Endothelial cell of hepatic sinusoid (primary cell): Measurements from ENCODE around the gene OR2D3.
"Not testable (repeated sequence)": the region's sequence is repeated elsewhere in the genome, so short reads cannot be mapped to it uniquely, and the experiment has no call there.

Experiments
- in situ Hi-C: cut with HindIII; loops from 2 replicates; pipeline ENCODE4 v1.10.0; 2017; ENCODE audit warnings: low sequenced_read_pairs

Gene OR2D3

GRCh38 chr11:6927030-6927617 lies 6.3 kb downstream of the OR2D3 start:
- in situ Hi-C loops = no loop called here

- in situ Hi-C loops = no loop called here
These were observed 8.1 kb downstream of the OR2D3 start for GRCh38 chr11:6928916-6929315.

GRCh38 chr11:6931146-6931713 lies 10.4 kb downstream of the OR2D3 start:
- in situ Hi-C loops = no loop called here

GRCh38 chr11:6932145-6932544 lies 11.3 kb downstream of the OR2D3 start:
- in situ Hi-C loops = no loop called here

- in situ Hi-C loops = no loop called here
These were observed 21.2 kb downstream of the OR2D3 start for GRCh38 chr11:6941970-6942369.

- in situ Hi-C loops = no loop called here
These were observed 22.3 kb downstream of the OR2D3 start for GRCh38 chr11:6943131-6943530.

- in situ Hi-C loops = not testable (repeated sequence)
These were observed 33.4 kb downstream of the OR2D3 start for GRCh38 chr11:6954248-6954647.

GRCh38 chr11:6962141-6962540 lies 41.3 kb downstream of the OR2D3 start:
- in situ Hi-C loops = no loop called here

GRCh38 chr11:6962673-6963072 lies 41.9 kb downstream of the OR2D3 start:
- in situ Hi-C loops = no loop called here

GRCh38 chr11:6968816-6969215 lies 48.0 kb downstream of the OR2D3 start:
- in situ Hi-C loops = no loop called here

- in situ Hi-C loops = loop anchor here (5.0 kb wide), 1 partner anchor 52 kb away; the partner anchor contains the start of genes NLRP14 and ZNF214
These were observed 49.1 kb downstream of the OR2D3 start for GRCh38 chr11:6969854-6970253.
